Measurements from ENCODE around the gene LRRC17. TPM values are rescaled to one million over a fixed set of nuclear protein-coding genes. Genes with fewer than 3 reads are reported as not detected.

The LRRC17 gene
- total and polyA plus RNA-seq, 10 of the 15 experiments (the other 5 are each of a cell fraction or from before 2014, with no cell fraction given), result 0.06 to 0.31 (median 0.10) TPM; not detected in 5

DNA sequence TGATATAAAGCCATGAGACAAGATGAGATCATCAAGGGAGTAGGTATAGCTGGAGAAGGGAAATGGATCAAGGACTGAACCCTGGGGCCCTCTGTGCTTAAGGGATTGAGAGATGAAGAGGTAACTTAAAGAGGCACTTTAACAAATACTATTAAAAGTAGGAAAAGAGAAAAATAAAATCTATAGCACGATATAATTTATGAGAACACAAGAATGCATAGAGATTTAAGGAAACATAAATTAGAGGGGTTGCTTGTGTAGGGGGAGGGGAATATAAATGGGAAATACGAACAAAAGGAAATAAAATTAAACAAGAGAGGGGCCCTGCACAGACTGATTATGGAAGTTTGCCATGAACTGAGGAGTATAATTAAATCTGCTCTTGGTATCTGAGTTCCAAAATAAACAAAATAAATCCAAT is 15.6 kb upstream of the LRRC17 start:
- Histone ChIP-seq H3K9me3 (replicated peaks; ENCODE audit: control insufficient read depth, insufficient read depth, low read length) (no peaks in the 10 kb centered on the region), H3K36me3 (ENCODE audit: control insufficient read depth in 2 of 2, insufficient read depth in 2 of 2, low read length in 1 of 2) (no peaks in the 10 kb centered on the region), H2AFZ (ENCODE audit: control insufficient read depth, low read depth, low read length) (no peak overlapping the region), H4K20me1 (ENCODE audit: control insufficient read depth, insufficient read depth) (no peaks in the 10 kb centered on the region), H3K27me3 (replicated peaks in 1 of 2; ENCODE audit: control insufficient read depth in 2 of 2, insufficient read depth in 2 of 2, low read length in 1 of 2) (no peaks in the 10 kb centered on the region), H3K4me3 (no peak overlapping the region), H3K4me2 (ENCODE audit: control insufficient read depth, insufficient read depth) (no peak overlapping the region), H3K4me1 (ENCODE audit: control insufficient read depth, insufficient read depth, low read length) (no peaks in the 10 kb centered on the region), H3K9ac (ENCODE audit: control insufficient read depth, insufficient read depth, low read length) (no peak overlapping the region), H3K27ac (ENCODE audit: control insufficient read depth, insufficient read depth) (no peak overlapping the region), H3K79me2 (ENCODE audit: control insufficient read depth, insufficient read depth, low read length) (no peaks in the 10 kb centered on the region)
- in situ Hi-C loops (cut with MboI) (no loop called here), intact Hi-C loops (cut with micrococcal nuclease; ENCODE audit: unreplicated experiment) (no loop called here)
- ATAC-seq (no peak), FAIRE-seq (no peak), DNase-seq (ENCODE audit: low read depth, low spot score) (no peak)
- CTCF ChIA-PET, result no interaction called here
- TF ChIP-seq, protein P1, sequence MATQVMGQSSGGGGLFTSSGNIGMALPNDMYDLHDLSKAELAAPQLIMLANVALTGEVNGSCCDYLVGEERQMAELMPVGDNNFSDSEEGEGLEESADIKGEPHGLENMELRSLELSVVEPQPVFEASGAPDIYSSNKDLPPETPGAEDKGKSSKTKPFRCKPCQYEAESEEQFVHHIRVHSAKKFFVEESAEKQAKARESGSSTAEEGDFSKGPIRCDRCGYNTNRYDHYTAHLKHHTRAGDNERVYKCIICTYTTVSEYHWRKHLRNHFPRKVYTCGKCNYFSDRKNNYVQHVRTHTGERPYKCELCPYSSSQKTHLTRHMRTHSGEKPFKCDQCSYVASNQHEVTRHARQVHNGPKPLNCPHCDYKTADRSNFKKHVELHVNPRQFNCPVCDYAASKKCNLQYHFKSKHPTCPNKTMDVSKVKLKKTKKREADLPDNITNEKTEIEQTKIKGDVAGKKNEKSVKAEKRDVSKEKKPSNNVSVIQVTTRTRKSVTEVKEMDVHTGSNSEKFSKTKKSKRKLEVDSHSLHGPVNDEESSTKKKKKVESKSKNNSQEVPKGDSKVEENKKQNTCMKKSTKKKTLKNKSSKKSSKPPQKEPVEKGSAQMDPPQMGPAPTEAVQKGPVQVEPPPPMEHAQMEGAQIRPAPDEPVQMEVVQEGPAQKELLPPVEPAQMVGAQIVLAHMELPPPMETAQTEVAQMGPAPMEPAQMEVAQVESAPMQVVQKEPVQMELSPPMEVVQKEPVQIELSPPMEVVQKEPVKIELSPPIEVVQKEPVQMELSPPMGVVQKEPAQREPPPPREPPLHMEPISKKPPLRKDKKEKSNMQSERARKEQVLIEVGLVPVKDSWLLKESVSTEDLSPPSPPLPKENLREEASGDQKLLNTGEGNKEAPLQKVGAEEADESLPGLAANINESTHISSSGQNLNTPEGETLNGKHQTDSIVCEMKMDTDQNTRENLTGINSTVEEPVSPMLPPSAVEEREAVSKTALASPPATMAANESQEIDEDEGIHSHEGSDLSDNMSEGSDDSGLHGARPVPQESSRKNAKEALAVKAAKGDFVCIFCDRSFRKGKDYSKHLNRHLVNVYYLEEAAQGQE (IDR thresholded peaks at IDR 0.05; ENCODE audit: low read depth, low read length), result no peak
- TF ChIP-seq IRF4 (IDR thresholded peaks at IDR 0.05; ENCODE audit: low read depth, low read length) (no peak), NFIC (IDR thresholded peaks at IDR 0.05; ENCODE audit: low read depth, low read length) (no peak), ESRRA (IDR thresholded peaks at IDR 0.05; ENCODE audit: low read length) (no peak), ATF7 (IDR thresholded peaks at IDR 0.05; ENCODE audit: low read depth) (no peak), SIX5 (IDR thresholded peaks at IDR 0.05; ENCODE audit: low read depth, low read length, severe bottlenecking) (no peak), RELA (IDR thresholded peaks at IDR 0.05; ENCODE audit: borderline replicate concordance, partially characterized antibody) (no peak), PKNOX1 (IDR thresholded peaks at IDR 0.05) (no peak), RUNX3 (IDR thresholded peaks at IDR 0.05; ENCODE audit: low read length) (no peak), EGR1 (IDR thresholded peaks at IDR 0.05; ENCODE audit: borderline replicate concordance in 1 of 2, low read depth in 2 of 2, low read length in 2 of 2) (no peak), SUZ12 (IDR thresholded peaks at IDR 0.05; ENCODE audit: unreplicated experiment) (no peak), KLF5 (IDR thresholded peaks at IDR 0.05; ENCODE audit: partially characterized antibody) (no peak), MYC (IDR thresholded peaks at IDR 0.05; ENCODE audit: insufficient read depth, insufficient read length, insufficient replicate concordance, low read length, severe bottlenecking) (no peak), TCF3 (IDR thresholded peaks at IDR 0.05; ENCODE audit: borderline replicate concordance, insufficient read depth, low read depth, low read length) (no peak), SMAD1 (IDR thresholded peaks at IDR 0.05; ENCODE audit: low read depth, partially characterized antibody) (no peak)
- no TSS peak for BruUV-seq (replicated peaks)
- RAD21 ChIA-PET (ENCODE audit: unreplicated experiment), result no interaction called here
- SMC1A ChIA-PET (ENCODE audit: uncharacterized antibody, unreplicated experiment), result no interaction called here
- POLR2A ChIA-PET, result no interaction called here
- WGBS (ENCODE audit: insufficient coverage, insufficient replicate concordance, low lambda C conversion rate, missing lambda C conversion rate), result 3% methylated on average over 2 of the region's 2 CpGs

Data from GM12878 (cell line).